GM18861 (cell line): ENCODE results near the gene SV2B.
A peak's percentile ranks its signal among the peaks of the same experiment; 100 is the strongest.
"Not testable (repeated sequence)": the region's sequence is repeated elsewhere in the genome, so short reads cannot be mapped to it uniquely, and the experiment has no call there.

ENCODE experiments used
- ATAC-seq: cut with Tn5 transposase; IDR thresholded peaks from one replicate; pipeline ENCODE4 v1.9.1; 2021; ENCODE audit not compliant: unreplicated experiment

SV2B gene

GRCh38 chr15:91099995-91100813 lies at the start of gene SV2B:
Gene SV2B, plus strand, starts transcription at chr15:91100257. Its CDS starts 126,007 bp downstream, at chr15:91226264.
- peak; percentile 48 for ATAC-seq

GRCh38 chr15:91051248-91051647 lies 48.8 kb upstream of the SV2B start:
- ATAC-seq: no peak

GRCh38 chr15:91054816-91055215 lies 45.2 kb upstream of the SV2B start:
- ATAC-seq: no peak

- ATAC-seq: no peak
Observed at GRCh38 chr15:91055548-91056331, 44.3 kb upstream of the SV2B start.

- no peak for ATAC-seq
Observed at GRCh38 chr15:91061230-91061629, 38.8 kb upstream of the SV2B start.

GRCh38 chr15:91061997-91062396 lies 38.1 kb upstream of the SV2B start:
- ATAC-seq: no peak

GRCh38 chr15:91065505-91065904 lies 34.6 kb upstream of the SV2B start:
- no peak for ATAC-seq

- no peak for ATAC-seq
Observed at GRCh38 chr15:91067036-91067435, 33.0 kb upstream of the SV2B start.

- no peak for ATAC-seq
Observed at GRCh38 chr15:91068436-91068835, 31.6 kb upstream of the SV2B start.

GRCh38 chr15:91068966-91069365 lies 31.1 kb upstream of the SV2B start:
- no peak for ATAC-seq

GRCh38 chr15:91070872-91071271 lies 29.2 kb upstream of the SV2B start:
- ATAC-seq: no peak

- ATAC-seq: no peak
Observed at GRCh38 chr15:91072161-91072560, 27.9 kb upstream of the SV2B start.

GRCh38 chr15:91073077-91073476 lies 27.0 kb upstream of the SV2B start:
- no peak for ATAC-seq

- no peak for ATAC-seq
Observed at GRCh38 chr15:91073768-91074167, 26.3 kb upstream of the SV2B start.

- ATAC-seq: no peak
Observed at GRCh38 chr15:91075739-91076138, 24.3 kb upstream of the SV2B start.

GRCh38 chr15:91077029-91077428 lies 23.0 kb upstream of the SV2B start:
- no peak for ATAC-seq

GRCh38 chr15:91093866-91094265 lies 6.2 kb upstream of the SV2B start:
- not testable (repeated sequence) for ATAC-seq

GRCh38 chr15:91098451-91098850 lies 1.6 kb upstream of the SV2B start:
- no peak for ATAC-seq

- peak; percentile 19 for ATAC-seq
Observed at GRCh38 chr15:91099616-91099994, 452 bp upstream of the SV2B start.

- no peak for ATAC-seq
Observed at GRCh38 chr15:91100814-91101607, 954 bp downstream of the SV2B start.

GRCh38 chr15:91101608-91101920 lies 1.5 kb downstream of the SV2B start:
- ATAC-seq: no peak
